HepG2 (cell line): ENCODE data around the gene KAZALD1. TPM values are rescaled to one million over a fixed set of nuclear protein-coding genes. Genes with fewer than 3 reads are reported as not detected.

Experiments
- CCDC6 ChIP-seq: sonication (generic); formaldehyde crosslinking; IDR thresholded peaks from 2 replicates; pipeline ENCODE4 v1.8.1; 2022; ENCODE audit warnings: mild to moderate bottlenecking, missing genetic modification reagents, moderate library complexity
- GABPA ChIP-seq, 2 experiments: IDR thresholded peaks; 2 replicates each; pipeline ENCODE4 v1.6.1; 2011 to 2016; ENCODE audit warnings: low read depth in 2 of 2, low read length in 1 of 2, missing biosample characterization in 1 of 2, missing genetic modification characterization in 1 of 2
- KLF12 ChIP-seq: sonication (generic); formaldehyde crosslinking; IDR thresholded peaks from 2 replicates; pipeline ENCODE4 v1.4.0; 2020; ENCODE audit warnings: missing genetic modification reagents, borderline replicate concordance
- NFE2L1 ChIP-seq: sonication (generic); formaldehyde crosslinking; IDR thresholded peaks from 2 replicates; pipeline ENCODE4 v1.4.0; 2020; ENCODE audit warnings: missing genetic modification reagents, mild to moderate bottlenecking, borderline replicate concordance
- POLR2AphosphoS2 ChIP-seq: IDR thresholded peaks from 2 replicates; pipeline ENCODE4 v1.6.1; 2011; ENCODE audit warnings: low read depth, low read length, improper control_type of control experiment
- PTBP1 ChIP-seq: fragments of 200-400 bp; formaldehyde crosslinking; IDR thresholded peaks from 2 replicates; pipeline ENCODE4 v1.6.1; 2018; ENCODE audit warnings: low read length, low read depth; ENCODE audit not compliant: poor library complexity, severe bottlenecking
- SIN3A ChIP-seq: IDR thresholded peaks from 2 replicates; pipeline ENCODE4 v1.6.1; 2011; ENCODE audit warnings: low read depth, mild to moderate bottlenecking, control low read depth, low read length, borderline replicate concordance
- SIN3B ChIP-seq: fragments of 150-350 bp; IDR thresholded peaks from 2 replicates; pipeline ENCODE4 v1.6.1; 2014; ENCODE audit warnings: low read length
- STAG1 ChIP-seq: sonication (generic); formaldehyde crosslinking; IDR thresholded peaks from 2 replicates; pipeline ENCODE4 v1.4.0; 2020; ENCODE audit warnings: missing genetic modification reagents
- ZNF24 ChIP-seq: fragments of 450-650 bp; IDR thresholded peaks from 2 replicates; pipeline ENCODE4 v1.6.1; 2017; ENCODE audit warnings: antibody characterized with exemption, mild to moderate bottlenecking
- ZNF331 ChIP-seq: sonication (generic); formaldehyde crosslinking; IDR thresholded peaks from 2 replicates; pipeline ENCODE4 v1.4.0; 2020; ENCODE audit warnings: missing genetic modification reagents
- ZNF513 ChIP-seq: sonication (generic); formaldehyde crosslinking; conservative IDR thresholded peaks from 2 replicates; pipeline ENCODE4 v1.5.0; 2020; ENCODE audit warnings: missing genetic modification reagents
- ZNF691 ChIP-seq: sonication (generic); formaldehyde crosslinking; IDR thresholded peaks from 2 replicates; pipeline ENCODE4 v1.4.0; 2020; ENCODE audit warnings: missing genetic modification reagents, low read depth, mild to moderate bottlenecking, borderline replicate concordance
- ZNF788 ChIP-seq: sonication (generic); formaldehyde crosslinking; IDR thresholded peaks from 2 replicates; pipeline ENCODE4 v1.5.0; 2020; ENCODE audit warnings: mild to moderate bottlenecking, missing genetic modification reagents, borderline replicate concordance
- polyA plus RNA-seq, 8 experiments: library from polyadenylated mRNA; depleted of rRNA in 3 of 8; stranded (reverse) in 7 of 8; unstranded in 1 of 8; fragments of >200 nt; fragmentation: Illumina TruSeq in 4 of 8; extraction: Trizol in 4 of 8; gene quantifications; 2 replicates each; pipeline versions ENCODE4 v1.2.1 to v1.2.3, GENCODE V29; 2011 to 2016; ENCODE audit warnings: low read depth in 4 of 8, missing spikeins in 1 of 8, mixed read lengths in 1 of 8; ENCODE audit not compliant: insufficient read depth in 1 of 8
- total RNA-seq, 5 experiments: library from RNA; depleted of rRNA; stranded (reverse); fragments of >200 nt; fragmentation: Illumina TruSeq; extraction: Trizol; gene quantifications; 2 replicates each; pipeline ENCODE4 v1.2.3, GENCODE V29; 2016; ENCODE audit warnings: low read depth in 1 of 5
- TF ChIP-seq, protein P1 (sequence below): sonication (generic); formaldehyde crosslinking; IDR thresholded peaks from 2 replicates; pipeline ENCODE4 v1.4.0; 2020; ENCODE audit warnings: mild to moderate bottlenecking, missing genetic modification reagents, borderline replicate concordance
- TF ChIP-seq, protein P2 (sequence below): sonication (generic); formaldehyde crosslinking; IDR thresholded peaks from 2 replicates; pipeline ENCODE4 v1.5.0; 2020; ENCODE audit warnings: missing genetic modification reagents, mild to moderate bottlenecking, borderline replicate concordance
- TF ChIP-seq, protein P3 (sequence below): sonication (generic); formaldehyde crosslinking; IDR thresholded peaks from 2 replicates; pipeline ENCODE4 v1.4.0; 2020; ENCODE audit warnings: missing genetic modification reagents

The KAZALD1 gene
- total and polyA plus RNA-seq, 2 of the 13 experiments (the other 11 are each of a cell fraction or from before 2014, with no cell fraction given), result 16.7 to 27.7 TPM

- TF ChIP-seq, protein P1, sequence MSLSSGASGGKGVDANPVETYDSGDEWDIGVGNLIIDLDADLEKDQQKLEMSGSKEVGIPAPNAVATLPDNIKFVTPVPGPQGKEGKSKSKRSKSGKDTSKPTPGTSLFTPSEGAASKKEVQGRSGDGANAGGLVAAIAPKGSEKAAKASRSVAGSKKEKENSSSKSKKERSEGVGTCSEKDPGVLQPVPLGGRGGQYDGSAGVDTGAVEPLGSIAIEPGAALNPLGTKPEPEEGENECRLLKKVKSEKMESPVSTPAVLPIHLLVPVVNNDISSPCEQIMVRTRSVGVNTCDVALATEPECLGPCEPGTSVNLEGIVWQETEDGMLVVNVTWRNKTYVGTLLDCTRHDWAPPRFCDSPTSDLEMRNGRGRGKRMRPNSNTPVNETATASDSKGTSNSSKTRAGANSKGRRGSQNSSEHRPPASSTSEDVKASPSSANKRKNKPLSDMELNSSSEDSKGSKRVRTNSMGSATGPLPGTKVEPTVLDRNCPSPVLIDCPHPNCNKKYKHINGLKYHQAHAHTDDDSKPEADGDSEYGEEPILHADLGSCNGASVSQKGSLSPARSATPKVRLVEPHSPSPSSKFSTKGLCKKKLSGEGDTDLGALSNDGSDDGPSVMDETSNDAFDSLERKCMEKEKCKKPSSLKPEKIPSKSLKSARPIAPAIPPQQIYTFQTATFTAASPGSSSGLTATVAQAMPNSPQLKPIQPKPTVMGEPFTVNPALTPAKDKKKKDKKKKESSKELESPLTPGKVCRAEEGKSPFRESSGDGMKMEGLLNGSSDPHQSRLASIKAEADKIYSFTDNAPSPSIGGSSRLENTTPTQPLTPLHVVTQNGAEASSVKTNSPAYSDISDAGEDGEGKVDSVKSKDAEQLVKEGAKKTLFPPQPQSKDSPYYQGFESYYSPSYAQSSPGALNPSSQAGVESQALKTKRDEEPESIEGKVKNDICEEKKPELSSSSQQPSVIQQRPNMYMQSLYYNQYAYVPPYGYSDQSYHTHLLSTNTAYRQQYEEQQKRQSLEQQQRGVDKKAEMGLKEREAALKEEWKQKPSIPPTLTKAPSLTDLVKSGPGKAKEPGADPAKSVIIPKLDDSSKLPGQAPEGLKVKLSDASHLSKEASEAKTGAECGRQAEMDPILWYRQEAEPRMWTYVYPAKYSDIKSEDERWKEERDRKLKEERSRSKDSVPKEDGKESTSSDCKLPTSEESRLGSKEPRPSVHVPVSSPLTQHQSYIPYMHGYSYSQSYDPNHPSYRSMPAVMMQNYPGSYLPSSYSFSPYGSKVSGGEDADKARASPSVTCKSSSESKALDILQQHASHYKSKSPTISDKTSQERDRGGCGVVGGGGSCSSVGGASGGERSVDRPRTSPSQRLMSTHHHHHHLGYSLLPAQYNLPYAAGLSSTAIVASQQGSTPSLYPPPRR (CRISPR knock-in tag), result no peak; the same call in 1 of the 2 replicates
- TF ChIP-seq CCDC6 (CRISPR knock-in tag) (no peak), GABPA (IDR thresholded peaks at IDR 0.05; ENCODE audit: low read depth, low read length) (no peak), GABPA (CRISPR knock-in tag; IDR thresholded peaks at IDR 0.05; ENCODE audit: low read depth) (peak; percentile 56; the same call in 1 of the 2 replicates), ZNF24 (no peak), KLF12 (CRISPR knock-in tag) (peak; percentile 96), SIN3B (no peak), ZNF513 (no peak), PTBP1 (peak; percentile 58), SIN3A (peak; percentile 62; the same call in 1 of the 2 replicates), POLR2AphosphoS2 (no peak), ZNF788 (CRISPR knock-in tag) (peak; percentile 54; the same call in 1 of the 2 replicates), NFE2L1 (no peak), STAG1 (CRISPR knock-in tag) (peak; percentile 31; the same call in 1 of the 2 replicates), ZNF331 (peak; percentile 65; the same call in 1 of the 2 replicates), ZNF691 (peak; percentile 62; the same call in 1 of the 2 replicates)
- TF ChIP-seq, protein P2, sequence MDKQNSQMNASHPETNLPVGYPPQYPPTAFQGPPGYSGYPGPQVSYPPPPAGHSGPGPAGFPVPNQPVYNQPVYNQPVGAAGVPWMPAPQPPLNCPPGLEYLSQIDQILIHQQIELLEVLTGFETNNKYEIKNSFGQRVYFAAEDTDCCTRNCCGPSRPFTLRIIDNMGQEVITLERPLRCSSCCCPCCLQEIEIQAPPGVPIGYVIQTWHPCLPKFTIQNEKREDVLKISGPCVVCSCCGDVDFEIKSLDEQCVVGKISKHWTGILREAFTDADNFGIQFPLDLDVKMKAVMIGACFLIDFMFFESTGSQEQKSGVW, result no peak
- TF ChIP-seq, protein P3, sequence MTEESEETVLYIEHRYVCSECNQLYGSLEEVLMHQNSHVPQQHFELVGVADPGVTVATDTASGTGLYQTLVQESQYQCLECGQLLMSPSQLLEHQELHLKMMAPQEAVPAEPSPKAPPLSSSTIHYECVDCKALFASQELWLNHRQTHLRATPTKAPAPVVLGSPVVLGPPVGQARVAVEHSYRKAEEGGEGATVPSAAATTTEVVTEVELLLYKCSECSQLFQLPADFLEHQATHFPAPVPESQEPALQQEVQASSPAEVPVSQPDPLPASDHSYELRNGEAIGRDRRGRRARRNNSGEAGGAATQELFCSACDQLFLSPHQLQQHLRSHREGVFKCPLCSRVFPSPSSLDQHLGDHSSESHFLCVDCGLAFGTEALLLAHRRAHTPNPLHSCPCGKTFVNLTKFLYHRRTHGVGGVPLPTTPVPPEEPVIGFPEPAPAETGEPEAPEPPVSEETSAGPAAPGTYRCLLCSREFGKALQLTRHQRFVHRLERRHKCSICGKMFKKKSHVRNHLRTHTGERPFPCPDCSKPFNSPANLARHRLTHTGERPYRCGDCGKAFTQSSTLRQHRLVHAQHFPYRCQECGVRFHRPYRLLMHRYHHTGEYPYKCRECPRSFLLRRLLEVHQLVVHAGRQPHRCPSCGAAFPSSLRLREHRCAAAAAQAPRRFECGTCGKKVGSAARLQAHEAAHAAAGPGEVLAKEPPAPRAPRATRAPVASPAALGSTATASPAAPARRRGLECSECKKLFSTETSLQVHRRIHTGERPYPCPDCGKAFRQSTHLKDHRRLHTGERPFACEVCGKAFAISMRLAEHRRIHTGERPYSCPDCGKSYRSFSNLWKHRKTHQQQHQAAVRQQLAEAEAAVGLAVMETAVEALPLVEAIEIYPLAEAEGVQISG, result peak; percentile 66
These were observed 4.5 kb downstream of the KAZALD1 start (continued) for GRCh38 chr10:101066146-101066895.
